ENCODE results near the gene SLC35E1.

DNA sequence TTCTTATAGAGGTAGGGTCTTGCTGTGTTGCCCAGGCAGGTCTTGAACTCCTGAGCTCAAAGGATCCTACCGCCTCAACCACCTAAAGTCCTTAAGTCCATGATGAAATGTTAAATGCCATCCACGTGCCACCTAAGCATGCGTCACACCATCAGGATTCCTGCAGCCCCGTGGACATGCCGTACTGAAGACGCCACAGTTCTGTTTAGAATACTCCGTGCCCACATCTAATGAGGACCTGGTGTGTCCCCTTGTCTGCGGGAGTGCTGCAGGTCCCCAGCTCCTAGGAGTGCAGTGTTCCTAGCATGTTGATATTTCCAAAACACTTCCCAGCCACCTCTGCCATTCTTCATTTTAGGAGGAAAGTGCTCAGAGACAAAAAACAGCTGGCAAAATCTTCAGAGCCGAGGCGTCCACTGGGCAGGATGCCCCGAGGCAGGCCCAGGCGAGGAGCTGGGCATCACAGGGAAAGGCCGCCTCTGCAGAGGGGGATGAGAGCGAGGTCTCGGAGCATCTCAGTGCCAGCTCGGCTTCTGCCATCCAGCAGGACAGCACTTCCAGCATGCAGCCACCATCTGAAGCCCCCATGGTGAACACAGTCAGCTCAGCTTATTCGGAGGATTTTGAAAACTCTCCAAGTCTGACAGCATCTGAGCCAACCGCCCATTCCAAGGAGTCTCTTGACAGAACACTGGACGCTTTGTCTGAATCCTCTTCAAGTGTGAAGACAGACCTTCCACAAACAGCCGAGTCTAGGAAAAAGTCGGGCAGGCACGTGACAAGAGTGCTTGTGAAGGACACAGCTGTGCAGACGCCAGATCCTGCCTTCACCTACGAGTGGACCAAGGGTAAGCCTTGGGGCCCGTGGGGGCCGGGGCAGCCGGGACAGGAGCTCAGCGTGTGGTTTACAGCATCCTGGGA is 62.8 kb downstream of the SLC35E1 start:
- no peak for TF ChIP-seq POLR2A (IDR thresholded peaks at IDR 0.05)
- TF ChIP-seq, protein P1, sequence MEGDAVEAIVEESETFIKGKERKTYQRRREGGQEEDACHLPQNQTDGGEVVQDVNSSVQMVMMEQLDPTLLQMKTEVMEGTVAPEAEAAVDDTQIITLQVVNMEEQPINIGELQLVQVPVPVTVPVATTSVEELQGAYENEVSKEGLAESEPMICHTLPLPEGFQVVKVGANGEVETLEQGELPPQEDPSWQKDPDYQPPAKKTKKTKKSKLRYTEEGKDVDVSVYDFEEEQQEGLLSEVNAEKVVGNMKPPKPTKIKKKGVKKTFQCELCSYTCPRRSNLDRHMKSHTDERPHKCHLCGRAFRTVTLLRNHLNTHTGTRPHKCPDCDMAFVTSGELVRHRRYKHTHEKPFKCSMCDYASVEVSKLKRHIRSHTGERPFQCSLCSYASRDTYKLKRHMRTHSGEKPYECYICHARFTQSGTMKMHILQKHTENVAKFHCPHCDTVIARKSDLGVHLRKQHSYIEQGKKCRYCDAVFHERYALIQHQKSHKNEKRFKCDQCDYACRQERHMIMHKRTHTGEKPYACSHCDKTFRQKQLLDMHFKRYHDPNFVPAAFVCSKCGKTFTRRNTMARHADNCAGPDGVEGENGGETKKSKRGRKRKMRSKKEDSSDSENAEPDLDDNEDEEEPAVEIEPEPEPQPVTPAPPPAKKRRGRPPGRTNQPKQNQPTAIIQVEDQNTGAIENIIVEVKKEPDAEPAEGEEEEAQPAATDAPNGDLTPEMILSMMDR (IDR thresholded peaks at IDR 0.05), result no peak

Measured in heart left ventricle (tissue), 13 donors.